Activated B cell treated with CpG ODN at 0.5 μM for 24 hours (primary cell): ENCODE measurements around the gene C1QA. TPM values are rescaled to one million over a fixed set of nuclear protein-coding genes. Genes with fewer than 3 reads are reported as not detected.

Experiments
- ATAC-seq: fragments of 200-7000 bp; cut with Tn5 transposase; one replicate; pipeline ENCODE4 v1.10.0; 2021; ENCODE audit warnings: low read depth, mild to moderate bottlenecking, moderate library complexity
- CTCF ChIA-PET: fragments of 350-600 bp; sonication (Branson Sonifier 250); formaldehyde crosslinking; loops from one replicate; lab custom pipeline; 2021; ENCODE audit warnings: antibody characterized with exemption; lab: Charles Lee
- POLR2A ChIA-PET: fragments of 350-600 bp; sonication (Branson Sonifier 250); formaldehyde crosslinking; loops from one replicate; lab custom pipeline; 2021; ENCODE audit warnings: antibody characterized with exemption; lab: Charles Lee
- DNase-seq: peaks from one replicate; pipeline ENCODE4 v3.0.0; 2022
- H3K27ac Mint-ChIP-seq: one replicate; pipeline ENCODE4 v1.8.0; 2020; ENCODE audit warnings: mixed read lengths
- H3K27me3 Mint-ChIP-seq: one replicate; pipeline ENCODE4 v1.8.0; 2021; ENCODE audit warnings: mixed read lengths
- H3K36me3 Mint-ChIP-seq: one replicate; pipeline ENCODE4 v1.8.0; 2021; ENCODE audit warnings: low read depth, mixed read lengths
- H3K4me1 Mint-ChIP-seq: one replicate; pipeline ENCODE4 v1.8.0; 2021; ENCODE audit warnings: mixed read lengths
- H3K4me3 Mint-ChIP-seq: one replicate; pipeline ENCODE4 v1.8.0; 2020; ENCODE audit warnings: mild to moderate bottlenecking, mixed read lengths
- H3K9me3 Mint-ChIP-seq: one replicate; pipeline ENCODE4 v1.8.0; 2020; ENCODE audit warnings: mixed read lengths
- intact Hi-C: fragments of 100-400 bp; cut with micrococcal nuclease; formaldehyde crosslinking; loops from one replicate; pipeline ENCODE4 v1.15.1; 2024
- total RNA-seq: library from RNA; stranded (reverse); gene quantifications from 2 replicates; pipeline ENCODE4 v1.2.3, GENCODE V29; 2022
- TF ChIP-seq, protein P1 (sequence below): fragments of 200-600 bp; IDR thresholded peaks from one replicate; pipeline ENCODE4 v1.8.0; 2022; ENCODE audit warnings: antibody characterized with exemption, mild to moderate bottlenecking

The C1QA gene
- total RNA-seq, 1 donor from 2014 or later, result not detected

- CTCF ChIA-PET, result no interaction called here
- POLR2A ChIA-PET, result no interaction called here
- H3K4me3 Mint-ChIP-seq, result no peak overlapping the region
- H3K4me1 Mint-ChIP-seq, result no peaks in the 10 kb centered on the region
- intact Hi-C loops, result no loop called here
- no peak for DNase-seq
- no peak overlapping the region for H3K27ac Mint-ChIP-seq
- H3K9me3 Mint-ChIP-seq, result no peaks in the 10 kb centered on the region
- TF ChIP-seq, protein P1, sequence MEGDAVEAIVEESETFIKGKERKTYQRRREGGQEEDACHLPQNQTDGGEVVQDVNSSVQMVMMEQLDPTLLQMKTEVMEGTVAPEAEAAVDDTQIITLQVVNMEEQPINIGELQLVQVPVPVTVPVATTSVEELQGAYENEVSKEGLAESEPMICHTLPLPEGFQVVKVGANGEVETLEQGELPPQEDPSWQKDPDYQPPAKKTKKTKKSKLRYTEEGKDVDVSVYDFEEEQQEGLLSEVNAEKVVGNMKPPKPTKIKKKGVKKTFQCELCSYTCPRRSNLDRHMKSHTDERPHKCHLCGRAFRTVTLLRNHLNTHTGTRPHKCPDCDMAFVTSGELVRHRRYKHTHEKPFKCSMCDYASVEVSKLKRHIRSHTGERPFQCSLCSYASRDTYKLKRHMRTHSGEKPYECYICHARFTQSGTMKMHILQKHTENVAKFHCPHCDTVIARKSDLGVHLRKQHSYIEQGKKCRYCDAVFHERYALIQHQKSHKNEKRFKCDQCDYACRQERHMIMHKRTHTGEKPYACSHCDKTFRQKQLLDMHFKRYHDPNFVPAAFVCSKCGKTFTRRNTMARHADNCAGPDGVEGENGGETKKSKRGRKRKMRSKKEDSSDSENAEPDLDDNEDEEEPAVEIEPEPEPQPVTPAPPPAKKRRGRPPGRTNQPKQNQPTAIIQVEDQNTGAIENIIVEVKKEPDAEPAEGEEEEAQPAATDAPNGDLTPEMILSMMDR, result no peak
- H3K36me3 Mint-ChIP-seq, result no peaks in the 10 kb centered on the region
- no peak for ATAC-seq
- peaks cover 21% of the 10 kb centered on the region for H3K27me3 Mint-ChIP-seq
These were observed 2.5 kb upstream of the C1QA start for GRCh38 chr1:22633697-22634463.

- Mint-ChIP-seq H3K4me1 (no peaks in the 10 kb centered on the region), H3K4me3 (no peak overlapping the region), H3K27me3 (peaks cover 16% of the 10 kb centered on the region), H3K9me3 (no peaks in the 10 kb centered on the region), H3K27ac (no peak overlapping the region), H3K36me3 (no peaks in the 10 kb centered on the region)
- no peak for DNase-seq
- TF ChIP-seq, protein P1, result no peak
- CTCF ChIA-PET, result interaction anchor here (0.6 kb wide), 1 partner anchor 338 kb away, joined by 4 read pairs; no protein-coding TSS in a partner anchor
- ATAC-seq, result no peak
- intact Hi-C loops, result no loop called here
- POLR2A ChIA-PET, result no interaction called here
These were observed 992 bp upstream of the C1QA start for GRCh38 chr1:22635436-22635835.

DNA sequence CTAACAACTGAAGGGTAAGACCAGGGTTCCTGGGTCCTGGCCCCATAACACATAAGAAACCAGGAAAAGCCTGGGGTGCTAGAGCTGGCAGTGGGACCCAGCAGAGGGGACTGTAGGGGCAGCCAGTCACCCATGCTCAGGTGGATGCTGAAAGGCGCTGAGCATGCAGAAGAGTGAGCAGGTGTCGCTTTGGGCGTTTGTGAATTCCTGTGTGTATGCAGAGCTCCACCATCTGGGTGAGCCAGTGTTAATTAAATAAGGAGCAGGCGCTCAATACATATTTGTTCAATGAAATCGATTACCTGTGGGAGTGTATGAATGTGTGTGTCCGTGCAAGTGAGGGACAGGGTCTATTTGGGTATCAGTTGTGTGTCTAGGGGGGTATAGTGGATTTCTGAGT, 499 bp downstream of the C1QA start:
- no peak overlapping the region for H3K4me3 Mint-ChIP-seq

GRCh38 chr1:22637907-22638445, 1.5 kb downstream of the C1QA start:
- intact Hi-C loops, result no loop called here
- Mint-ChIP-seq H3K4me3 (no peak overlapping the region), H3K27ac (no peak overlapping the region), H3K36me3 (no peaks in the 10 kb centered on the region), H3K27me3 (peaks cover 14% of the 10 kb centered on the region), H3K9me3 (no peaks in the 10 kb centered on the region), H3K4me1 (no peaks in the 10 kb centered on the region)
- ChIA-PET CTCF (no interaction called here), POLR2A (no interaction called here)
- no peak for DNase-seq
- no peak for ATAC-seq
- TF ChIP-seq, protein P1, result no peak

More for the DNA sequence above, 499 bp downstream of the C1QA start:
- Mint-ChIP-seq H3K9me3 (no peaks in the 10 kb centered on the region), H3K36me3 (no peaks in the 10 kb centered on the region), H3K4me1 (no peaks in the 10 kb centered on the region), H3K27me3 (peaks cover 17% of the 10 kb centered on the region), H3K27ac (no peak overlapping the region)
- intact Hi-C loops, result no loop called here
- DNase-seq (no peak), ATAC-seq (no peak)
- ChIA-PET POLR2A (no interaction called here), CTCF (no interaction called here)
- TF ChIP-seq, protein P1, result no peak

- TF ChIP-seq, protein P1, result no peak
- Mint-ChIP-seq H3K4me3 (no peak overlapping the region), H3K27ac (no peak overlapping the region), H3K36me3 (no peaks in the 10 kb centered on the region), H3K27me3 (peaks cover 12% of the 10 kb centered on the region), H3K4me1 (no peaks in the 10 kb centered on the region), H3K9me3 (no peaks in the 10 kb centered on the region)
- POLR2A ChIA-PET, result no interaction called here
- CTCF ChIA-PET, result no interaction called here
- ATAC-seq (no peak), DNase-seq (no peak)
- intact Hi-C loops, result no loop called here
These were observed 2.2 kb downstream of the C1QA start for GRCh38 chr1:22638476-22639234.
